Keratinocyte (primary cell): ENCODE data around the gene PLPP3.

Experiments used
- EZH2 ChIP-seq: IDR thresholded peaks from one replicate; pipeline ENCODE4 v1.6.1; 2012; ENCODE audit warnings: inconsistent platforms, mild to moderate bottlenecking, low read length, moderate library complexity
- TF ChIP-seq, protein P1 (sequence below), 3 experiments: IDR thresholded peaks in 1 of 3; conservative IDR thresholded peaks in 1 of 3; optimal IDR thresholded peaks in 1 of 3; 2 replicates in 2 of 3; 3 replicates in 1 of 3; pipeline versions ENCODE3 to v1.5.1; 2011; ENCODE audit warnings: low read length in 3 of 3, mild to moderate bottlenecking in 3 of 3, moderate library complexity in 2 of 3, control low read depth in 1 of 3, inconsistent platforms in 1 of 3; ENCODE audit not compliant: insufficient read depth in 2 of 3; ENCODE audit errors: extremely low read depth in 1 of 3

DNA sequence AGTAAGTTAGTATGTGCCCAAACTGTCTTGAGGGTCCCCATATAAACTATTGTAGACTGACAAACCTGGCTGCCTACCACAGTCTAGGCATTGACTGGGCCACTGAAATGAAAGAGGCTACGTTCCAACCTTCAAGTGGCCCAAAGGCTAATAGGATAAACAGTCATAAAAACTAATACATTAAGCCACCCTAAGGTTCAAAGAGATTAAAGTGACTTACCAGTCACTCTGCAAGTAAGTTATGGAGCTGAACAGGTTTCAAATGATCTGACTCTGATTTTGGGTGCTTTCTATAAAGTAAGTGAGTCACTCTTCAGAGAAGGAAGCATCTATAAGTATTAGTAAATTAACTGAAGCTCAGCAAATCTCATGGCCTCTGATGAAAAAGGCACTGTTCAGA lies 38.0 kb downstream of the PLPP3 start:
- TF ChIP-seq, protein P1, sequence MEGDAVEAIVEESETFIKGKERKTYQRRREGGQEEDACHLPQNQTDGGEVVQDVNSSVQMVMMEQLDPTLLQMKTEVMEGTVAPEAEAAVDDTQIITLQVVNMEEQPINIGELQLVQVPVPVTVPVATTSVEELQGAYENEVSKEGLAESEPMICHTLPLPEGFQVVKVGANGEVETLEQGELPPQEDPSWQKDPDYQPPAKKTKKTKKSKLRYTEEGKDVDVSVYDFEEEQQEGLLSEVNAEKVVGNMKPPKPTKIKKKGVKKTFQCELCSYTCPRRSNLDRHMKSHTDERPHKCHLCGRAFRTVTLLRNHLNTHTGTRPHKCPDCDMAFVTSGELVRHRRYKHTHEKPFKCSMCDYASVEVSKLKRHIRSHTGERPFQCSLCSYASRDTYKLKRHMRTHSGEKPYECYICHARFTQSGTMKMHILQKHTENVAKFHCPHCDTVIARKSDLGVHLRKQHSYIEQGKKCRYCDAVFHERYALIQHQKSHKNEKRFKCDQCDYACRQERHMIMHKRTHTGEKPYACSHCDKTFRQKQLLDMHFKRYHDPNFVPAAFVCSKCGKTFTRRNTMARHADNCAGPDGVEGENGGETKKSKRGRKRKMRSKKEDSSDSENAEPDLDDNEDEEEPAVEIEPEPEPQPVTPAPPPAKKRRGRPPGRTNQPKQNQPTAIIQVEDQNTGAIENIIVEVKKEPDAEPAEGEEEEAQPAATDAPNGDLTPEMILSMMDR (optimal IDR thresholded peaks at IDR 0.05 in 1 of 3, IDR thresholded peaks at IDR 0.05 in 1 of 3, conservative IDR thresholded peaks at IDR 0.05 in 1 of 3; ENCODE audit: extremely low read depth in 1 of 3, insufficient read depth in 2 of 3, low read length in 3 of 3): no peak
- no peak for TF ChIP-seq EZH2
